Renal cortex interstitium (tissue), 11 donors: ENCODE measurements around the gene EID2. TPM values are rescaled to one million over a fixed set of nuclear protein-coding genes. Genes with fewer than 3 reads are reported as not detected.

Experiments used
- DNase-seq, 11 donors: peaks; one replicate each; pipeline ENCODE4 v3.0.0-alpha.2; 2013; ENCODE audit warnings: low read depth in 9 of 11, low spot score in 4 of 11; ENCODE audit errors: extremely low read depth in 1 of 11
- polyA plus RNA-seq, 3 donors: library from polyadenylated mRNA; unstranded; fragments of 120-200 nt; gene quantifications; one replicate each; pipeline ENCODE4 v1.2.1, GENCODE V29; 2013; ENCODE audit not compliant: insufficient read length in 3 of 3

The EID2 gene
- polyA plus RNA-seq, 3 donors, result 16.1 to 25.0 (median 23.2) TPM

DNA sequence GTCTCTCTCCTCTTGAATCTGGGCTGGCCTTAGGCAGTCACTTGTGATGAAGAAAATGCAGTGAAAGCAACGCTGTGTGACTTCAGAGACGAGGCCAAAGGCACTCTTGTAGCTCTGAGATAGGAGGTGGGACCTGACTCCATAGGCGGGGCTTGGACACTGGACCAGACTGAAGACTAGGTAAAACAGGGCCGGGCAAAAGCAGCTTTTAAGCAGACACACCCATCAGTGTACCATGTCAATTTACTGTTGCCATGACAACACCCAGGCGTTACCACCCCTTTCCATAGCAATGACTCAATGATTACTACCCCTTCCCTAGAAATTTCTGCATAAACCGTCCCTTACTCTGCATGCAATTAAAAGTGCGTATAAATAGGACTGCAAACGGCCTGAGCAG lies 6.6 kb upstream of the EID2 start:
- DNase-seq, result no peak

GRCh38 chr19:39544911-39545310 lies 5.0 kb upstream of the EID2 start:
- DNase-seq, result no peak

- DNase-seq, result no peak
These were observed 4.4 kb upstream of the EID2 start for GRCh38 chr19:39544226-39544903.

GRCh38 chr19:39543477-39543857 lies 3.5 kb upstream of the EID2 start:
- no peak for DNase-seq

- DNase-seq, result no peak
These were observed 2.2 kb upstream of the EID2 start for GRCh38 chr19:39542206-39542605.

- no peak for DNase-seq
These were observed 342 bp upstream of the EID2 start for GRCh38 chr19:39540333-39540673.

DNA sequence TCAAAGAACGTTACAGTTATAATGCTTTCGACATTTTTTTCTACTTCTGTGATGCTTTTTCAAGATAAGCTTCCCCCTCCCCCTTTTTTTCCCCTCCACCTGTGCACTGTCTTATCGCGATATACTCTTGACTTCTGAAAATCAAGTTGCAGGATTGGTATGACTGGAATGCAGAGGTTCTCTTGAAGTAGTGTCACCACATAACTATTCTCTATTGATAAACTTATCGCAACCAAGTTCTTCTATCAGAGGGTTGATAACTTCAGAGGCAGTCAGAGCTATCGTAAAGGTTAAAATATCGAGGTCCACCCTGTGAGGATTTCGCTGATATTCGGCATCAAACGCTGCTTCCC lies 820 bp downstream of the EID2 start:
- DNase-seq, result no peak

DNA sequence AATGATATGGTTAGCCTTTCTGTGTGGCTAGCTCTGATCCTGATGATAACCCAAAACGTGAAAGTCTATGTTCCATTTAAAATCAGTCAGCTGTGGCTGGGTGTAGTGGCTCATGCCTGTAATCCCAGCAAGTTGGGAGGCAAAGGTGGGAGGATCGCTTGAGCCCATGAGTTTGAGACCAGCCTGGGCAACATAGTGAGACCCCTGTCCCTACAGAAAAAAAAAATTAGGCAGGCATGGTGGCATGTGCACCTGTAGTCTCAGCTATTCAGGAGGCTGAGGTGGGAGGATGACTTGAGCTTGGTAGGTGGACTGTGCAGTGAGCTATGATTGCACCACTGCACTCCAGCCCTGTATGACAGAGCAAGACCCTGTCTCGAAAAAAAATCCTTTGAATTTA lies 6.2 kb downstream of the EID2 start:
- DNase-seq, result no peak

- DNase-seq, result no peak
These were observed 6.9 kb downstream of the EID2 start for GRCh38 chr19:39533003-39533512.

GRCh38 chr19:39532233-39533002 lies 7.5 kb downstream of the EID2 start, which contains the start of gene EID2B:
Gene EID2B, minus strand, starts transcription at chr19:39532852. Its CDS starts 50 bp downstream, at chr19:39532802.
- peak; percentile 91 to 99 (median 95) for DNase-seq

- DNase-seq, result no peak
These were observed 8.1 kb downstream of the EID2 start for GRCh38 chr19:39531834-39532232.

DNA sequence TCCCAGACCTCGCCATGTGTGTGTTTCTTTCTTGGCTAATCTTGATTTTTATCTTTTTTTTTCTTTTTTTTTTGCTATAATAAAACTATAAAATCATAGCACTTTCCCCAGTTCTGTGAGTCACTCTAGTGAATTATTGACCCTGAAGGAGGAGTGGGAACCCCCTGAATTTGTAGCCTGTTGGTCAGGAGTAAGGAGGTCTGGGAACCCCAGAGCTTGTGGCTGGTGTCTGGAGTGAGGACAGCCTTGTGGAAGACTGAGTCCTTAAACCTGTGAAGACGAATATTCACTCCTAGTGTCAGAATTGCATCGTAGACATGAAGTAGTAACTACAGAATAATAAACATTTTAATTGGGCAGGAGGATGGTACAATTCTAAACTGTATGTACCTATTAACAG lies 14.8 kb downstream of the EID2 start:
- no peak for DNase-seq

DNA sequence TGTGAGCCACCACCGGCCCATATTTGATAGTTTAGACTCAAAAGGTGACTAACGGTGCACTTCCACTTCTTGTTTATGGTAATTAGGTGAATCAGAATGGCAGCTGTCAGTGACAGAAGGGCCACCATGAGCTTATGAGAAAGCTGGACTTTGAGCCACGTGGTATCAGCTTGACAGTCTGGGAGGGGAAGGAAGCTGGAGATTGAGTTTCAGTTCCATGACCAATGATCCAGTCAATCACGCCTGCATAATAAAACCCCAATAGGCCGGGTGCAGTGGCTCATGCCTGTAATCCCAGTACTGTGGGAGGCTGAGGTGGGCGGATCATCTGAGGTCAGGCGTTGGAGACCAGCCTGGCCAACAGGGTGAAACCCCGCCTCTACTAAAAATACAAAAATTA lies 15.5 kb downstream of the EID2 start:
- DNase-seq, result no peak

DNA sequence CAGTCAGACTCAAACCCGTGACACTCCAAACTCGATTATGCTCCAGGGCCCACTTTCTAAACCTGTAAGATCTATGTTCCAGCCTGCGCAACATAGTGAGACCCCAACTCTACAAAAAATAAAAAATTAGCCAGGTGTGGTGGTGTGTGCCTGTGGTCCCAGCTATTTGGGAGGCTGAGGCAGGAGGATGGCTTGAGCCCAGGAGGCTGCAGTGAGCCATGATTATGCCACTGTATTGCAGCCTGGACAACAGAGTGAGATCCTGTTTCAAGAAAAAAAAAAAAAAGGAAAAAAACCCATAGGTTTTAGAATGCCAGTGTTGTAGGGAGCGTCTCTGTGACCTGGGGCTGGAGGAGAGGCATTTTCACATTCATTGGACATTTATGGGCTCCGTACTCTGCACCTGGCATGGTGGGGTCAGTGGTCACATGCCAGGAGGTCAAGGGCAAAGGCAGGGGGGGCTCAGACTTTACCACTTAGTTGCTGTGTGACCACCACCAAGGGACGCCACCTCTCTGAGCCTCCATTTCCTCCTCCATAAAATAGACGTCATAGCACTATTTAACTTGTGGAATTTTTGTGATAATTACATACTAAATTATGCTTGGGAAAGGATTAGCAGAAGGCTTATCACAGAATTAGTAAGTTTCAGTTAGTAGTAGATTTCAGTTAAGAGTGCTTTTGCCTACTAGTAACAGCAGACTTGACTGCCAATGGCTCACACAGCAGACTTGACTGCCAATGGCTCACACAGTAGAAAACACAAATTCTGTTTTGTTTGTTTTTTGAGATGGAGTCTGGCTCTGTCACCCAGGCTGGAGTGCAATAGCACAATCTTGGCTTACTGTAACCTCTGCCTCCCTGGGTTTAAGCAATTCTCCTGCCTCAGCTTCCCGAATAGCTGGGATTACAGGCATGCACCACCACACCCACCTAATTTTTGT lies 19.1 kb downstream of the EID2 start:
- DNase-seq, result no peak

- no peak for DNase-seq
These were observed 21.0 kb downstream of the EID2 start for GRCh38 chr19:39518975-39519374.

DNA sequence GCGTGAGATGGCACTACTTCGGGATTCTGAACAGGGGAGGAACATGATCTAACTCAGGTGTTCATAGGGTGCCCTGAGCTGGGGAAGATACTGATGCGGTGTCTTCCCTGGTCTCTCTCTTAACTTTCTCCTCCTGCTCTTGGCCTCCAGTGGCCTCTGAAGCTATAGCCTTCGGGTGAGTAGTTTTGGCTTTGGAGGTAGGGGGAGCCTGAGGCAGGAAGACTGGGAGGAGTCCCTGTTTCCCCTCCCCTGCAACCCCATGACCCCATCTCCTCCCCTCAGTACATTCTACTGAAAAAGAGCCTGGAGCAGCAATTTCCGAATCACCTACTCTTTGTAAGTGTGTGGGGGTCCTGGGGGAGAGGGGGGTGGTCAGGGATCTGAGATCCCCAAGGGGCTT lies 21.5 kb downstream of the EID2 start:
- no peak for DNase-seq

DNA sequence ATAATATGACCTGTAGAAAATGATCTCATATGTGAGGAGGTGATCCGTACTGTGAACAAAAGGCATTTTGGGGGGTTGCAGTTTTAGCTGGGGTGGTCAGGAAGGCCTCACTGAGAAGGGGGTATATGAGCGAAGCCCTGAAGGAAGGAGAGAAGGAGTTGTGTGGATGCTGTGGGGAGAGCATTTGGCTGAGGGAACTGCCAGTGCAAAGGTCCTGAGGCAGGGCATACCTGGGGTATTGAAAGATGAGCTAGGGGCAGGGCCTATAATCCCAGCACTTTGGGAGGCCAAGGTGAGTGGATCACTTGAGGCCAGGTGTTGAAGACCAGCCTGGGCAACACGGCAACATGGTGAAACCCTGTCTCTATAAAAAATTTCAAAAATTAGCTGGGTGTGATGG lies 22.5 kb downstream of the EID2 start:
- no peak for DNase-seq

GRCh38 chr19:39516270-39516669 lies 23.7 kb downstream of the EID2 start:
- no peak for DNase-seq

GRCh38 chr19:39515551-39516191 lies 24.3 kb downstream of the EID2 start:
- DNase-seq, result no peak
